Tongue (tissue), 2 donors: Measurements from ENCODE around the gene RPF1. TPM values are rescaled to one million over a fixed set of nuclear protein-coding genes. Genes with fewer than 3 reads are reported as not detected.
"Not testable (repeated sequence)": the region's sequence is repeated elsewhere in the genome, so short reads cannot be mapped to it uniquely, and the experiment has no call there.

Experiments used
- DNase-seq: peaks from one replicate; pipeline ENCODE4 v3.0.0-alpha.2; 2015
- total RNA-seq: library from RNA; depleted of rRNA; stranded (reverse); fragments of >200 nt; gene quantifications from one replicate; pipeline ENCODE4 v1.2.3, GENCODE V29; 2014

RPF1 gene
- total RNA-seq, result 27.9 TPM

DNA sequence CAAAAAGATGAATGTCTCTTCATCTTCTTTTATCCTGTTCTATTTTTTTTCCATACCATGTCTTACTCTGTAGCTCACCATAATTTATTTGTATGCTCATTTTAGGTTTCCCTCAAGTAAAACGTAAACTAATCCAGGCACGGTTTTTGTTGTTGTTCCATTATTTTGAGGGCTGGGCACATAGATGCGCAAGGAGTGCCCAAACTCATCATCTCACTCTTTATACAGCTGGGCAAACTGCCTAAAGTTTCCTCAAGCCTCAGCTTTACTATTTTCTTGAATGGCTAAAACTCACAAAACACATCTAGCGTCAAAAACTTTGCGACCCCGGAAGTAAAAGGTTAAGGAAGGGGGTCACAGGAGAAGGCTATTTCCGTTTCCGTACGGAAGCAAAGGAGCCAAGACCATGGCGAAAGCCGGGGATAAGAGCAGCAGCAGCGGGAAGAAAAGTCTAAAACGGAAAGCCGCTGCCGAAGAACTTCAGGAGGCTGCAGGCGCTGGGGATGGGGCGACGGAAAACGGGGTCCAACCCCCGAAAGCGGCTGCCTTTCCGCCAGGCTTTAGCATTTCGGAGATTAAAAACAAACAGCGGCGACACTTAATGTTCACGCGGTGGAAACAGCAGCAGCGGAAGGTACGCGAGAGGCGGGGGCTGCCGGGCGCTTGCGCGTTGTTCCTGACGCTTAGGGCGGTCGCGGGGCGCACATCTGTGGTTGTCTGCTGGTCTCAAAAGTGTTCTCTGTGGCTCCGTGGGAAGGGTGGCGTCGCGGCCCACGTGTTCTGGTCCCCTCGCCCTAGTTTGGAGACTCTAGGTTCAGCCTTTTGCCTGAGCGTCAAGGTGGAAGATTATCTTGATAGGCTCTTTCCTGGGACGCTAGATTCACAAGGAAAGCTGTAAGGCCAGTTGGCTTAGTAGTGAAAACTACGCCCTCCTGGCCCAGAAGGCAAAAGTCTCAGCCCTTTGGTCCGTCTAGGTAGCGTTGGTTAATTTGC, at the start of gene RPF1:
Gene RPF1 (plus strand): TSS at position 391 of the 993 bp plus-strand sequence. CDS start 16 bp downstream, at position 407.
- DNase-seq, result peak; percentile 92

- DNase-seq, result no peak
These were observed 48.5 kb upstream of the RPF1 start for GRCh38 chr1:84430546-84430945.

DNA sequence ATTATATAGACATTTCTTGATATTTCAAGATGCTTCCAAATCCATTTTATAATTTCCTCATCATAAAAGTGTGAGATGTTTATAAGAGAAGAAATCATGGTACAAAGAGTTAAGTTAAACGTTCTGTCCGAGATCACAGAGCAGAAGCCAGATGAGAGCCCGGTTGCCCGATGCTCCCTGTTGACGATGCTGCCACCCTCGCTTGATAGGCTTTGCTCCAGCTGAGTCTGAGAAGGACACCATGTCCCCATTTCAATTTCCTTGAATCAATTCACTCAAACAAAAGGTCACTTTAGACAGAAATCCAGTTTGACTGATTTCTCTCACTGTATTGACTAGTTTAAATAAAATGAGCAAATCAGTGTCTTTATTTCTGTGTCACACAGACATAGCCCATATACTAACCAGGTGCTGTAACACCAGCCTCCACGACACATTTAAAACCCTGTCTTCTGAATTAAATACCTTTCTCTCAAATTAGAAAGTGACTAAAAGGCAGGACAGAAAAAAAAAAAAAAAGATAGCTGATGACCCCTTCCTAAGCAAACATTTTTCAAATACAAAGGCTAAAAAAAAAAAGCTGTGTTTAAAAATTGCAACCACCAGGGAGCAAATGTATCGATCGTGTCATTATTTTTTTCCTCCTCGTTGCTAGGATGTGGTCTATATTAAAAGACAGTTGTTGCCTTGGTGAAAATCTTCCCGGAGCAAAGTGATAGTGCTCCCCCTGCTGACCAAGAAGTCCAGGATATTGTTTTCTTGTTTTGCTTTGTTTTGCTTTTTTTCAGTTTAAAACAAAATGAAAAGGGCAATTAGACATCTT, 45.6 kb upstream of the RPF1 start:
- DNase-seq, result peak; percentile 88

DNA sequence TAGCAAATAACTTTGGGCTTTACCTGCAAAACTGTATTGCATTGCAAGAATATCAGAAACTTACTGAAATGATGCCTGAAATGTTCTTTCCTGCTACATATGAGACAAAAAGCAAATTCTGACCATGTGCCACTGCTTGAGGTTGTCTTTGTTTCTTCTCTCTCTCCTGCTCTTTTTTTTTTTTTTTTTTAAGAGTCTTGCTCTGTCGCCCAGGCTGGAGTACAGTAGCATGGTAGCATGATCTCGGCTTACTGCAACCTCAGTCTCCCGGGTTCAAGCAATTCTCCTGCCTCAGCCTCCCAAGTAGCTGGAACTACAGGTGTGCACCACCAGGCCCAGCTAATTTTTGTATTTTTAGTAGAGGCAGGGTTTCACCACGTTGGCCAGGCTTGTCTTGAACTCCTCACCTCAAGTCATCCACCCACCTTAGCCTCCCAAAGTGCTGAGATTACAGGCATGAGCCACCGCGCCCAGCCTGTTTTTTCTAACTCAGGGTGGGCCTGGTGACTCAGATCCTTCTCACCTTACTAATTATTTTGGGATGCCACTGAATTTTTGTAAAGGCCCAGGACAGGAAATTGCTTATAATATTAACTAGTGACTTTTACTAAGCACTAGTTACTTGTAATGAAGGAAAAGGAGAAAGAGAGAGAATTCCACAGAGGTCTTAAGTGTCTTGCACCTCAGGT, 44.8 kb upstream of the RPF1 start:
- no peak for DNase-seq

DNA sequence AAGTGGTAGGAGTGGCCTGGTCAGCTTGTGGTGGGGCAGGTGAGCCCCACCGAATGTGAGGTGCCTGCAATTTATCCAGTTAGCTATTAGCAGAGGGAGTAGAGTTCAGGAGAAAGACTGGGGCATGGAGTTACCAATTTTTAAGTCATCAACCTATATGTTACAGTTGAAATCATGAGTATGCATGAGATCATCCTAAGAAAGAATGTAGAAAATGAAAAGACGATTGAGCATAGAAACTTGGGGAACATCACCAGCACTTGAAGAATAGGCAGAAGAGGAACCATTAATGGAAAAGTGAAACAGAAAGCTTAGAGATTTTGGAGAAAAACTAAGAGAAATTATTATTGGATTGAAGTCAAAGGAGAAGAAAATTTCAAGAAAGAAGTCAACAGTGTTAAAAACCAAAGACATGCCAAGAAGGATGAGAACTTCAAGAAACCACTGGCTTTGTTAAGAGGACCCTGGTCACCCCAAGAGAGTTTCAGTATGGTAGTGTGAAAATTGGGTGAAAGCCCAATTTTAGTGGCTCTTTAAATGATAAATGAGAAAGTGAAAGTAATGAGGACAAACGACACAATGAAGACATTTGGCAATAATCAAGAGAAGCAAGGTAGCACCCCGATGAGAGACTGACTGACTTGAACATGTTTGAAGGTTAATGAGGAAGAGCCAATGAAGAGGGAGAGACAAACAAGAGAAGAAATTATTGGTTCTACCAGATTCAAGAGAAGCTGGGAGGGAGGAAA, 44.1 kb upstream of the RPF1 start:
- DNase-seq, result no peak

DNA sequence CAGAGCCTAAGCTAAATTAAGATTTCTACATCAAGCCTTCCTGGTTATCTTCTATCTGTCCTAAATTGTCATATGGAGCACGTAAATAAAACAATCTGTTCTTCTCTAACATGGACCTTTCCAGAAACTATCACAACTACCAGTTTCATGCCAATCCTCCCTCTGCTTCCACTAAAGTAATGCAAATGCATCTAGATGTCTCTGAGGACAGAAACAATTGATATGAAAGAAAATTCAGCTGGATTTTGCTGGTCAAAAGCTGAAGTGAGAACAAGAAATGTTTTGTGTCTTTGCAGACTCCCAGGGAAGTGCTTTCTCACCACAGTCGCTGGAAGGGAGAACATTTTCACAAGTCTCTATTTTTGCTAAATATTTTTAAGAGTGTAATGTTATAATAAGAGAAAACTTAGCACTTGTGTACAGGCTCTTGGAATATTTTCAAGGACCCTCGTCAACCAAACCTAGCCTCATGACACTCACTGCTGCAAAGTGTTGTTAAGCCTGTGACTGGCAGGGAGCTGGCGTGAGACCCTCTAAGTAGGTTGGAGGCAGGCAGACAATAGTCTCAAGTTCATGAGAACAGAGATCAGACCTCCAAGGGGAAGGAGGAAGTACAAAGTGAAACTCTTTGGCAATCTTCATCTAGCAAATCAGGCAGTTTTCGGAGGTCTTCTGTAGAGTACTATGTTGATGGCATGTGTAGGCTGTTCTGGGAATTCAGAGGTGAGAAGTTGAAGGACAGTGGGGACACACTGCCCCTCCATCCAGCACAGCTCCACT, 42.0 kb upstream of the RPF1 start:
- DNase-seq, result no peak

DNA sequence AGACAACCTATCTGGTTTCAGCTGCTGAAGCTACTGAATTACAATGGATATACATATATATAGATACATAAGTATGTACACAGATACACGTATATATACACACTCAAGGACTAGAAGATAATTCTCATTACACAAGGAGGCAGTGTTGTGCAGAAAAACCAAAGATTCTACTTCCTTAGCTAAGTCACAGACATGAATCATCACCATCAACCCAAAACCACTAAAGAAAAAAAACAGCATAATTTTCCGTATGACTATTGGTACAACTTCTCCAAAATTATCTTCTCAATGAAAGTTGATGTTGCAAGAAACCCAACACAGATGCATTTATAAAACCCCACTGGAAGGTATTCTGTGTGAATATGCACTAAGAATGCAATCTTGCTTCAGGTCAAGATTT, 36.8 kb upstream of the RPF1 start:
- peak; percentile 60 for DNase-seq

DNA sequence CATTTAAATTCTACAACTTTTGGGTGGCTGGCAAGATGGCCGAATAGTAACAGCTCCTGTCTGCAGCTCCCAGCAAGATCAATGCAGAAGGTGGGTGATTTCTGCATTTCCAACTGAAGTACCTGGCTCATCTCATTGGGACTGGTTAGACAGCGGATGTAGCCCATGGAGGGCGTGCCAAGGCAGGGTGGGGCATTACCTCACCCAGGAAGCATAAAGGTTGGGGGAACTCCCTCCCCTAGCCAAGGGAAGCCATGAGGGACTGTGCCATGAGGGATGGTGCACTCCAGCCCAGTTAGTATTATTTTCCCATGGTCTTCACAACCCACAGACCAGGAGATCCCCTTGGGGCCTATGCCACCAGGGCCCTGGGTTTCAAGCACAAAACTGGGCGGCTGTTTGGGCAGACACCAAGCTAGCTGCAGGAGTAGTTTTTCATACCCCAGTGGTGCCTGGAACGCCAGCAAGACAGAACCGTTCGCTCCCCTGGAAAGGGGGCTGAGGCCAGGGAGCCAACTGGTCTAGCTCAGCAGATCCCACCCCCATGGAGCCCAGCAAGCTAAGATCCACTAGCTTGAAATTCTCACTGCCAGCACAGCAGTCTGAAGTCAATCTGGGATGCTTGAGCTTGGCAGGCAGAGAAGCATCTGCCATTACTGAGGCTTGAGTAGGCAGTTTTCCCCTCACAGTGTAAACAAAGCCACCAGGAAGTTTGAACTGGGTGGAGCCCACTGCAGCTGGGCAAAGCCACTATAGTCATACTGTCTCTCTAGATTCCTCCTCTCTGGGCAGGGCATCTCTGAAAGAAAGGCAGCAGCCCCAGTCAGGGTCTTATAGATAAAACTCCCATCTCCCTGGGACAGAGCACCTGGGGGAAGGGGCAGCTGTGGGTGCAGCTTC, 36.1 kb upstream of the RPF1 start:
- DNase-seq, result not testable (repeated sequence)

DNA sequence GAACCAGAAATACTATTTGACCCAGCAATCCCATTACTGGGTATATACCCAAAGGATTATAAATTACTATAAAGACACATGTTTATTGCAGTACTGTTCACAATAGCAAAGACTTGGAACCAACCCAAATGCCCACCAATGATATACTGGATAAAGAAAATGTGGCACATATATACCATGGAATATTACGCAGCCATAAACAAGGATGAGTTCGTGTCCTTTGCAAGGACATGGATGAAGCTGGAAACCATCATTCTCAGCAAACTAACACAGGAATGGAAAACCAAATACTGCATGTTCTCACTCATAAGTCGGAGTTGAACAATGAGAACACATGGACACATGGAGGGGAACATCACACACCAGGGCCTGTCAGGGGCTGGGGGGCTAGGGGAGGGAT, 30.4 kb upstream of the RPF1 start:
- not testable (repeated sequence) for DNase-seq

- DNase-seq, result no peak
These were observed 28.2 kb upstream of the RPF1 start for GRCh38 chr1:84450910-84451309.

GRCh38 chr1:84452436-84452835, 26.6 kb upstream of the RPF1 start:
- DNase-seq, result no peak

DNA sequence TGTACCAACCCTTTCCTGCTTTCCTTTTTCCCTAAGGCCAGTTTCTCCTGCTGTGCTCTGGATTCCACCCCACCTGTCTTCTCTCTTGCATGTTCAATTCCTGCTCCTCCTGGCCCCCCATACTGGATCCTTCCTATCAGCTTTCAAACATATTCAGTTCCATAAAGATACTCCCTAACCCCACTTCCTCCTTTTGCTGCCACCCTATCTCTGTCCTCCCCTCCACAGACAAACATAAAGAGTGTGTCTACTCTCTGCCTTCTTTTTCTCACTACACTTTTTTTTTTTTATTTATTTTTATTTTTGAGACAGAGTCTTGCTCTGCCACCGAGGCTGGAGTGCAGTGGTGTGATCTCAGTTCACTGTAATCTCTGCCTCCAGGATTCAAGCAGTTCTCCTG, 16.9 kb upstream of the RPF1 start:
- no peak for DNase-seq

GRCh38 chr1:84467298-84467697, 11.8 kb upstream of the RPF1 start:
- DNase-seq, result no peak

DNA sequence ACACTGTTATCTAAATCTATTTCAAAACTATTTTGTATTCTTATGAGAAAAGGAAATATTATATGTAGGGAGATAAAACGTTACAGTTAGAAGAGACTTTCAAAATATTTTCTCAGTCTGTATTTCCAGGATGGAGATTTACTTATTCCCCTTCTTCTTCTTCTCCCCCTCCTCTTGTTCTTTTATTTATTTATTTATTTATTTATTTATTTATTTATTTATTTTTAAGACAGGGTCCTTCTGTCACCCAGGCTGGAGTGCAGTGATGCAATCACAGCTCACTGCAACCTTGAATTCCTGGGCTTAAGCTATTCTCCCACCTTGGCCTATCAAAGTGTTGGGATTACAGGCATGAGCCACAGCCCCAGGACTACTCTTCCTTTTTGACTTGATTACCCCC, 2.8 kb upstream of the RPF1 start:
- DNase-seq, result no peak

GRCh38 chr1:84479998-84480397, 932 bp downstream of the RPF1 start:
- no peak for DNase-seq

GRCh38 chr1:84480650-84481049, 1.6 kb downstream of the RPF1 start:
- DNase-seq, result no peak

GRCh38 chr1:84481317-84481716, 2.3 kb downstream of the RPF1 start:
- no peak for DNase-seq

DNA sequence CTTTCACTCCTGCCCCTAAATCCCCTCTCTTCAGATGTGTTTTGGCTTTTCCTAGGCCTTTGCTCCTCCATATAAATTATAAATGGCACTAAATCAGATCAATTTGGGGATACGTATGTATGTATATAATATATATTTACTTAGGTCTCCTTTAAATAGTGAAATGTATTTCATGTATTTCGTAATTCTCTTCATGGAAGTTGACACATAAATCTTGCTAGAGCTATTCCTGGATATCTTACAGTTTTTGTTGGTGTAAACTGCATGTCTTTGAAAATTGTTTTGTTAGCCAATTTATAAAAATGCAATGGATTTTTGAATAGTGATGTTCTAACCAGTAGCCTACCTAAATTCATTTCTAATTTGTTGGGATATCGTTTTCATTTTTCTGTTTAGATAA, 9.0 kb downstream of the RPF1 start:
- no peak for DNase-seq

- DNase-seq, result no peak
These were observed 10.7 kb downstream of the RPF1 start for GRCh38 chr1:84489766-84490165.

GRCh38 chr1:84492726-84493125, 13.7 kb downstream of the RPF1 start:
- no peak for DNase-seq
